ENCODE data around the gene AASDH.

The AASDH gene

DNA sequence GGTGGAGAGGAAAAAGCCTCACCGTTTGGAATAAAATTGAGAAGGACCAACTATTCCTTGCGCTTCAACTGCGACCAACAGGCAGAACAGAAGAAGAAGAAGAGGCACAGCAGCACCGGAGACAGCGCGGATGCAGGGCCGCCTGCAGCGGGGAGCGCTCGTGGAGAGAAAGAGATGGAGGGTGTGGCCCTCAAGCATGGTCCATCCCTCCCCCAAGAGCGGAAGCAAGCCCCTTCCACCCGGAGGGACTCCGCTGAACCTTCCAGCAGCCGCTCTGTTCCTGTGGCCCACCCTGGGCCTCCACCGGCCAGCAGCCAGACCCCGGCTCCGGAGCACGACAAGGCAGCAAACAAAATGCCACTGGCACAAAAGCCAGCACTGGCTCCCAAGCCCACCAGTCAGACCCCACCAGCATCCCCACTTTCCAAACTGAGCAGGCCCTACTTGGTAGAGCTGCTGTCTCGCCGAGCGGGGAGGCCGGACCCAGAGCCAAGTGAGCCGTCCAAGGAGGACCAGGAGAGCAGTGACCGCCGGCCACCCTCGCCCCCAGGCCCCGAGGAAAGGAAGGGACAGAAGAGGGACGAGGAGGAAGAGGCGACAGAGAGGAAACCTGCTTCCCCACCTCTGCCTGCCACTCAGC lies 71.2 kb downstream of the AASDH start:
- ChIA-PET CTCF (no interaction called here), POLR2A (ENCODE audit: low non-redundant PET) (no interaction called here)
- no peak for TF ChIP-seq CTCF (conservative IDR thresholded peaks at IDR 0.05; ENCODE audit: low read depth)
- no peak for DNase-seq (ENCODE audit: low spot score)
- no peak overlapping the region for H3K27ac ChIP-seq

DNA sequence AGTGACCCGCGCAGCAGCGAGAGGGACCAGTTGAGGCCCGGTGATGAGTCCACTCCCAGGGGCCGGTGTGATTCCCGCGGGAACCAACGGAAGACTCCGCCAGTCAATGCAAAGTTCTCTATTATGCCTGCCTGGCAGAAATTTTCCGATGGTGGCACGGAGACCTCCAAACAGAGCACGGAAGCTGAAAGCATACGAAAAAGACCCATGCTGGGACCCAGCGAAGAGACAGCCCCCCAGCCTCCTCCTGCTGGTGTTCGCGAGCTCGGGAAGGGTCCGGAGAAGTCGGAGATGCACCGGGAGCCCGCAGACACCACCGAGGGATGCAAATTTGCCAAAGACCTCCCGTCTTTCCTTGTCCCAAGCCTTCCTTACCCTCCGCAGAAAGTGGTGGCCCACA lies 71.7 kb downstream of the AASDH start:
- ChIA-PET CTCF (no interaction called here), POLR2A (ENCODE audit: low non-redundant PET) (no interaction called here)
- TF ChIP-seq CTCF (conservative IDR thresholded peaks at IDR 0.05; ENCODE audit: low read depth) = no peak

DNA sequence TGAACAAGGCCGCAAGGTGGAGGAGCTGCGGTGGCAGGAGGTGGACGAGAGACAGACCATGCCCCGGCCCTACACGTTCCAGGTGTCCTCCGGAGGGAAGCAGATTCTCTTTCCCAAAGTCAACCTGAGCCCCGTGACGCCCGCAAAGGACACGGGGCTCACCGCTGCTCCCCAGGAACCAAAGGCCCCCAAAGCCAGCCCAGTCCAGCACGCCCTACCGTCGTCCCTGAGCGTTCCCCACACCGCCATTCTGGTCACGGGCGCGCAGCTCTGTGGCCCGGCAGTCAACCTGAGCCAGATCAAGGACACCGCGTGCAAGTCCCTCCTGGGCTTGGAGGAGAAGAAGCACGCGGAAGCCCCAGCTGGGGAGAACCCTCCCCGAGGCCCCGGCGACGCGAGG lies 72.2 kb downstream of the AASDH start:
- POLR2A ChIA-PET (ENCODE audit: low non-redundant PET) = no interaction called here
- no peak overlapping the region for H3K27ac ChIP-seq
- CTCF ChIA-PET = no interaction called here
- DNase-seq (ENCODE audit: low spot score) = no peak
- no peak for TF ChIP-seq CTCF (conservative IDR thresholded peaks at IDR 0.05; ENCODE audit: low read depth)

More for the DNA sequence above, 71.7 kb downstream of the AASDH start:
- DNase-seq (ENCODE audit: low spot score) = no peak
- no peak overlapping the region for H3K27ac ChIP-seq

DNA sequence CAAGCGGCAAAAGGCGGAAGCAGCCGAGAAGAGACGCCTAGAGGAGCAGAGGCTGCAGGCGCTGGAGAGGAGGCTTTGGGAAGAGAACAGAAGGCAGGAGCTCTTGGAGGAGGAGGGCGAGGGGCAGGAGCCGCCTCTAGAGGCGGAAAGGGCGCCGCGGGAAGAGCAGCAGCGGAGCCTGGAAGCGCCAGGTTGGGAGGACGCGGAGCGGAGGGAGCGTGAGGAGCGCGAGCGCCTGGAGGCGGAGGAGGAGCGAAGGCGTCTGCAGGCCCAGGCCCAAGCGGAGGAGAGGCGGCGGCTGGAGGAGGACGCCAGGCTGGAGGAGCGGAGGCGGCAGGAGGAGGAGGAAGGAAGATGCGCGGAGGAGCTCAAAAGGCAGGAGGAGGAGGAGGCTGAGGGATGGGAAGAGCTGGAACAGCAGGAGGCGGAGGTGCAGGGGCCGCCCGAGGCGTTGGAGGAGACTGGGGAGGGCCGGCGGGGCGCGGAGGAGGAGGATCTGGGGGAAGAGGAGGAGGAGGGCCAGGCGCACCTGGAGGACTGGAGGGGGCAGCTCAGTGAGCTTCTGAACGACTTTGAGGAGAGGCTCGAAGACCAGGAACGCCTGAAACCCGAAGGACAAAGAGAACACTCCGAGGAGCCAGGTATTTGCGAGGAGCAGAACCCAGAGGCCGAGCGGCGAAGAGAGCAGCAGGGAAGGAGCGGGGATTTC lies 72.9 kb downstream of the AASDH start:
- no peak for DNase-seq (ENCODE audit: low spot score)
- no peak for TF ChIP-seq CTCF (conservative IDR thresholded peaks at IDR 0.05; ENCODE audit: low read depth)
- CTCF ChIA-PET = no interaction called here
- POLR2A ChIA-PET (ENCODE audit: low non-redundant PET) = no interaction called here
- H3K27ac ChIP-seq = no peak overlapping the region

DNA sequence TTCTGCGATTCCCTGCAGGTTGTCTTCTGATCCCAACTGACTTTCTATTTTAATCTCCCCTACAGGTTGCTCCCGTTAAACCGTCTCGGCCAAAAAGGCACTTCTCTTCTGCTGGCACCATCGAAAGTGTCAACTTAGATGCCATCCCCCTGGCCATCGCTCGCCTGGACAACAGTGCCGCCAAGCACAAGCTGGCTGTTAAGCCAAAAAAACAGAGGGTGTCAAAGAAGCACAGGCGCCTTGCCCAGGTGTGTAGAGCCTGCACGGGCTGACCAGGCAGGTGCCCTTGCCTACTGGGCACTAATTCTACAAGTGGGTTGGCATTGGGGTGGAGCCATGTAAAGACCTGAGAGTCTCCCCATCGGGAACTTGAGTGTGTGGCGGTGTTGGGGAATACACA lies 74.2 kb downstream of the AASDH start:
- CTCF ChIA-PET = no interaction called here

DNA sequence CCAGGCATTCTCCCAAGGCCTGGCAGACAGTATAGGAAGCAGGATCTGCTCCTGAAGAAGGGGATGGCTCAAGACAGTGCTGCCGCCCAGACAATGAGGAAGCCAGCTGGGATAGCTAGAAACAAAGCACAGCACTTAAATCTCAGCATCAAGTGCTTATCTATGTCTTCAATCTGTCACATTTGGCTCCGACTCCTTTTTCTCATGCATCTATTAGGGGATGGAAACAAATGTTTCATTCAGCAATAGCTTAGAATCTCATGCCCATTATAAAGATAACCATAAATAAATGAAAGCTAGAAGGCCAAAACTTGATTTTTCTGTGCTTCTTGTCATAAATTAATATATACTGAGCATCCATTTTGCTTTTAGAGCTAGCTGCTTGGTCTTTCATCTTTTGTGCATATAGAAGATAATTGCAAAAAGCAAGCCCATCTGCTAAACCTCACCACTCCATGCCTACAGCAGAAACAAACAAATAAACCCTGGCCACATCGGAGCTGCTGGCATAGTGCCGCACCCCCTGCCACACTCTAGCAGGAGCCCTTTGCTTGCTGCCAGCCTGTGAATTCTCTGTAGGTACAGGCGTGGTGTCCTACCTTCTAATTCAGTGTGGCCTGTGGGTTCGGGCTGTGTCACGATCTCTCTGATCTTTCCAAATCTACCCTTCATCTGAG lies 75.9 kb downstream of the AASDH start:
- POLR2A ChIA-PET (ENCODE audit: low non-redundant PET) = no interaction called here
- no peak for TF ChIP-seq CTCF (conservative IDR thresholded peaks at IDR 0.05; ENCODE audit: low read depth)
- no peak for DNase-seq (ENCODE audit: low spot score)
- H3K27ac ChIP-seq = no peak overlapping the region
- CTCF ChIA-PET = no interaction called here

More for the DNA sequence above, 74.2 kb downstream of the AASDH start:
- TF ChIP-seq CTCF (conservative IDR thresholded peaks at IDR 0.05; ENCODE audit: low read depth) = no peak
- no peak overlapping the region for H3K27ac ChIP-seq
- POLR2A ChIA-PET (ENCODE audit: low non-redundant PET) = no interaction called here
- DNase-seq (ENCODE audit: low spot score) = no peak

Data from RWPE1 (cell line).